Measurements from ENCODE around the gene PANX1.

GRCh38 chr11:94179696-94180095 lies 51.1 kb downstream of the PANX1 start:
- no peak for TF ChIP-seq CTCF (conservative IDR thresholded peaks at IDR 0.05)
- TF ChIP-seq ZFX (IDR thresholded peaks at IDR 0.05): no peak
